Sigmoid colon (tissue), 4 donors: ENCODE results near the gene TBCK.

ENCODE experiments used
- CTCF ChIP-seq, 4 experiments: fragments of 450-650 bp in 3 of 4; fragments of 200-600 bp in 1 of 4; IDR thresholded peaks; one replicate each; pipeline ENCODE4 v1.5.1; 2016 to 2019; ENCODE audit warnings: antibody characterized with exemption in 4 of 4, mild to moderate bottlenecking in 3 of 4, moderate library complexity in 2 of 4
- EP300 ChIP-seq, 4 donors: sonication (generic); formaldehyde crosslinking; IDR thresholded peaks; one replicate each; pipeline ENCODE4 v1.6.1; 2017; ENCODE audit warnings: antibody characterized with exemption in 4 of 4
- POLR2A ChIP-seq, 2 donors: fragments of 450-650 bp; IDR thresholded peaks; one replicate each; pipeline ENCODE4 v1.6.1; 2016; ENCODE audit warnings: antibody characterized with exemption in 2 of 2, mild to moderate bottlenecking in 2 of 2, moderate library complexity in 2 of 2
- POLR2AphosphoS5 ChIP-seq, 4 donors: sonication (generic); formaldehyde crosslinking; IDR thresholded peaks; one replicate each; pipeline ENCODE4 v1.6.1; 2017; ENCODE audit warnings: antibody characterized with exemption in 4 of 4

GRCh38 chr4:106343865-106344646 is 28.0 kb upstream of the TBCK start:
- TF ChIP-seq CTCF (IDR thresholded peaks at IDR 0.05) (no peak), POLR2A (IDR thresholded peaks at IDR 0.05) (no peak), EP300 (IDR thresholded peaks at IDR 0.05) (no peak), POLR2AphosphoS5 (IDR thresholded peaks at IDR 0.05) (no peak)
